Dermis blood vessel endothelial cell (primary cell): ENCODE results near the gene CDH12. TPM values are rescaled to one million over a fixed set of nuclear protein-coding genes. Genes with fewer than 3 reads are reported as not detected.
"Not testable (repeated sequence)": the region's sequence is repeated elsewhere in the genome, so short reads cannot be mapped to it uniquely, and the experiment has no call there.

Experiments used
- DNase-seq: peaks from one replicate; pipeline ENCODE4 v3.0.0; 2010
- total RNA-seq: library from RNA; depleted of rRNA; stranded (reverse); fragments of >200 nt; gene quantifications from 2 replicates; pipeline ENCODE4 v1.2.3, GENCODE V29; 2014

Gene CDH12
- total RNA-seq: not detected in 2 replicates

DNA sequence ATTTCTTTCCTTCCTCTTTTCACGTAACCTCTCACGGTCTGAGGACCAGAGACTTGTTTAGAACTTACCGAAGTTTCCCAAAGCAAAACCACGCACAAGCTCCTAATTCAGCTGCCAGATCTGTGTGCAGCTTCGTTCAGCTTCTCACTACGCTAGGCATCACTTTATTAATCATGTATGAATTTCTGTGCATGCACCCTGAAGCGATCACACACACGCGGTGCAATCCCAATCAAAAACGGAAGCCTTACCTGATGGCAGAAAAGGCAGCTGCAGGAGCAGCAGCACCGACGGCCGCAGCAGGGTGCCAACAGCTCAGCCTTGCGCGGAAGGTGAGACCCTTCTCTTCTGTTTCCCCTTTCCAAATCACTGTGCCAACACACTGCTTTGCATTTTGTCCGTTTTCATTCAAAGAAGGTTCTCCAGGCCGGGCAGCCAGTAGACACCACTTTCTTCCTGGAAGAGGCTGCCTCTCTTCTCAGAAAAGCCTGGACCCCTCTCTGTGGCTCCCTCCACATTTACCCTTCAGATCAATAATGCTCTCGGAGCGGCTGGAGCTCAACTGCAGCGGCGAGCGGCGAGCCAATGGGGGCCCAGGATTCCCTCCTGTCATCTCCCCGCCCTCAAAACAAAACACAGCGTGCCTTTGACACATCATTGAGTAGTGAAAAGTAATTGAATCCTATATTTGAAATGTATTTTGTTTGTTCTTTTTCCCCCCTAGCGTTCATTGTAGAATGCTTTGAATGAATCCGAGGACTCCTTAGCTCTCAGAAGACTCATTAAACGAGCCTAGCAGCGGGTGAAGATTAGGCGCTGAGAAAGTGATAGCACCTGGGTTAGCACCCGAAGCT lies at the start of gene CDH12:
Gene CDH12, minus strand, starts transcription at position 538 of the 854 bp plus-strand sequence.
- DNase-seq: no peak

- DNase-seq: no peak
Observed at GRCh38 chr5:22901885-22902284, 48.7 kb upstream of the CDH12 start.

DNA sequence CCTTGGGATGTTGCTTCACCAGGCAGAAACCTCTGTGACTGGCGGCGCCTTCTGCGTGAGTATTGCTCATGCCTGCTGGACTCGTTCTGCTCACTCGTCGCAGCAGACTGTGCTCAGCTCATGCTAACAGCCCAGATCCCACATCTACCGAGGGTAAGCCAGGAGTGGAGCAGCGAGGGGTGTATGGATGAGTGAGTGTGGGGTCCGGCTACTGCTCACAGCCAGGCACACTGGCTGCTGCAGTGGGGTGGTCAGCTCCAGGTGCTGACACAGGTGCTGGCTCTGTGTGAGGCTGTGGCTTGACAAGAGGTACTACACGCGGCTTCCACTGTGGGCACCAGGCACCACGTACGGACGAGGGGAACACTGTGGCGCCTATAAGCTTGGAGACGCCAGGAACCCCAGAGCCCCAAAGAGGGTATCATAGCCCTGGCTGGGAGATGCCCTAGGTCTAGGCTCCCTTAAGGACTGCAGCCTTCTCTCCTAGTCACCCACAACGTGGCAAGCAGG lies 47.7 kb upstream of the CDH12 start:
- no peak for DNase-seq

GRCh38 chr5:22899341-22899740 lies 46.2 kb upstream of the CDH12 start:
- no peak for DNase-seq

DNA sequence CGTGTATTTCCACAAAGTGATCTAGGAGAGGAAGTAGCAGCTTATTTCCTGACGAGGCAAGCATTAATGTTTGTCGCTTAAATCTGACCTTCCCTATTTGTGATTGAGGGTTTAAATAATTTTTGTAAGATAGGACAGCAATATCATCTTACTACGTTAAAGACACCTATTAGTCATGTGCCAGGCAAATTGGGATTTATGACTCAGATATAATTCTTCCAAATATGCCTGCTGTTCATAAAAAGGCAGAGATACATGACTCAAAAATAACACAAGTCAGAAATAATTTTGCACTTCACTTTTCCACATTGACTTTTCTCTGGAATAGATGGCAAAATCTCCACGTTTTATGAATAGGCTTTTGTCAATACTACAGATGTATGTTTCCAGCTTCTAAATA lies 43.0 kb upstream of the CDH12 start:
- no peak for DNase-seq

- no peak for DNase-seq
Observed at GRCh38 chr5:22892441-22892840, 39.3 kb upstream of the CDH12 start.

DNA sequence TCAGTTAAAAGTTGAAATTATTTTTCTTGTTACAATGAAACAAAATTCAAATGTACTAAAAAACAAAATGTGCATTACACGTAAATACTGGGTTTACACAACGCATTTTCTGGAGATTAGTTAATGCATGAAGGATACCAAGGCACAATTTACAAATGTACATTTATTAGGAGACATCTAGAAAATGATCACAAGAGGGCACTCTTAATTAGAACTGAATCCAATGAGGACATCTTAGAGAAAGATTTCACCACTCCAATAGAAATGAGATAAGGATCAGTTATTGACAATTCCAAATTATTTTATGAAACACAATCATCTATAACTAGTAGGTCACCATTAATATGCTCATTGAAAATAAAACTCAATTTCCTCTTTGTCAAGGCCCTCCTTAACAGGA lies 36.6 kb upstream of the CDH12 start:
- DNase-seq: no peak

DNA sequence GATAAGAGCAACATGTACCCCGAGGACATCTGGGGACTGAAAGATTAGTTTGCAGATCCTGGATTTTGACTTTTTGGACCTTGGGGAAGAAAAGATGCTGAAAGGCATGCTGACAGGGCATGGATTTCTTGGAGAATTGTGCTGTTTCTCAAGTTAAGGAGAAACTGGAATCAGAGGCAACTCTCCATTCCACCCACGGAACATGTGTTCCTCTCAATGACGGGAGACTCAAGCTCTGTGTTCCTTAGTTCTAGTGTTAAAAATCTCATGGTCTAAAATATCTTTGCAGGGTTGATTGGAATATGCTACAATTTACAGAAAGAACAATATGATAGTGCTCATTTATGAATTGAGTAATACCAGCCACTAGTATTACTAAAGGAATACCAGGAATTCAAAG lies 34.4 kb upstream of the CDH12 start:
- DNase-seq: no peak

DNA sequence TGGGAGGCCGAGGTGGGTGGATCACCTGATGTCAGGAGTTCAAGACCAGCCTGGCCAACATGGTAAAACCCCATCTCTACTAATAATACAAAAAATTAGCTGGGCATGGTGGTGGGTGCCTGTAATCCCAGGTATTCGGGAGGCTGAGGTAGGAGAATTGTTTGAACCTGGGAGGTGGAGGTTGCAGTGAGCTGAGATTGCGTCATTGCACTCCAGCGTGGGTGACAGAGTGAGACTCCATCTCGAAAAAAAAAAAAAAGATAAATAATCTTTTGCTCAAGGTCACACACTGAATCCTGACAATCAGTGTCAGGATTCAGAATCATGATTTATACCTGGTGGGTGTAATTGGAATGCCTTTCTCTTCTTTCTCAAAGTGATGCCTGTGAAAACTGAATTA lies 5.8 kb upstream of the CDH12 start:
- DNase-seq: not testable (repeated sequence)

- no peak for DNase-seq
Observed at GRCh38 chr5:22855824-22856223, 2.7 kb upstream of the CDH12 start.

DNA sequence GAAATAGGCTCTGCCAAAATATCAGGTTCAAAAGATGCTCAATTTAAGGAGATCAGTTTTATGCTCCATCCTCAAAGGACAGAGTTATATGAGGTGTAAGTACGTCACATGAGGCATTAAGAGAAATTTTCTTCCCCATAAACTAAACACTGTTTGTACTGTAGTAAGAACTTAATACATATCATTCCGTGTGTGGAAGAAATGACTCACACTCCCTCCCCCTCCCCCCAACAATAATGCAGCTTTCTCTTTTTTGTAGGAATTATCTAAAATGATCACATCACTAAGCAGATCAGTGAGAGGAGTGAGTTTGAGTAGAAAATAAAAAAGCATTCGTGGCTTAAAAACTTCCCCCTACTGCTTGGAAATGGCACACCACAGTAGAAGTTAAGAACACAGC lies 2.2 kb downstream of the CDH12 start:
- DNase-seq: no peak

- DNase-seq: no peak
Observed at GRCh38 chr5:22846693-22847092, 6.5 kb downstream of the CDH12 start.

DNA sequence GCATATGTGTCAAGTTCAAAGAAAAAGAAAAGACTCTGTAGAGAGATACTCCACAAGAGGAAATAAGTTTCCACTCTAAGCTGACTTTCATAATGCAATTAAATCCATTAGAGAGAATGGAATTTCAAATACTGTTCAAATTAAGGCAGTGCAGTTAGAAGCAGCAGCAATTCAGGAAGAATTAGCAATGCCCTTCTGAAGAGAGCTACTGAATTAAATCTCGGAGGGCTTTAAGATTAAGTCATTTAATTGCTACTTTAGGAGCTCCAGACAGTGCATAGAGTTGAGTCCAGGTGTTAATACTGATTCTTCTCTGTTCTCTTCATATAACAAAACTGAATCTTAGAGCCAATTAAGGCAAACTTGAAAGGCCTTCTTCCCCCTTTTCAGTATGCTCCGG lies 8.5 kb downstream of the CDH12 start:
- no peak for DNase-seq

- DNase-seq: no peak
Observed at GRCh38 chr5:22844155-22844554, 9.0 kb downstream of the CDH12 start.

- no peak for DNase-seq
Observed at GRCh38 chr5:22842574-22842973, 10.6 kb downstream of the CDH12 start.

- DNase-seq: no peak
Observed at GRCh38 chr5:22837803-22838202, 15.3 kb downstream of the CDH12 start.

DNA sequence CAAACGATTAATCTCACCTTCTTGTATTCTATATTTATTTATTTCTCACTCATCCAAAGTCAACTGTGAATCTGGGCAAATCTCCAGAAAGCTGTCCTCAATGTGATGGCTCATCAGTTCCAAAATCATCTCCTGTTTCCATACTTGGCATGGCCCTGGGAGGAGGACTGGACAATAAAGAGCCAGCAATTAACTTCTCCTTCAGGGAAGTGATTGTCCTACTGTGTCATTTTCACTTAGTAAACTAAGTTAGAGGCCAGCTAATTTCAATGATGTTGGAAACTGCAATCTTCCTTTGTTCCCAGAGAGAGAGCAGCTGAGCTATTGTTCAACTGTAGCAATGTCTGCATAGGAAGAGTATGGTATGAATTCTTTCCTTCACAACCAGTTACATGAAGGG lies 17.5 kb downstream of the CDH12 start:
- no peak for DNase-seq

DNA sequence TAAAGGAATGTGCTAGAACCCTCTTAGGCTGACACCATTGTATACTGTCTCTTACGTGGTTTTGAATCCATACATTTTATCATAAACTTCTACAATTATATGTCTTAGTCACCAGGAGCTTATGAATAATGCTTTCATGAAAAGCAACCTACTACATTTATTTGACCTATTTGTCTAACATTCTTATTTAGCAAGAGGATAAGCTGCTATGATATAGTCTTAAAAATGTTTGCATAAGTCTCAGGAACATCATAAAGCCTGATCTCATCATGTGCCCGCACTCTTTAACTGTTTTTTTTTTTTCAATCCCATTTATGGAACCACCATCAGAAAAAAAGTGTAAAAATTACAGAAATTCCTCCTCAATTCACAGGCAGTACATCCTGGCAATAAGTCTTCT lies 59.7 kb downstream of the CDH12 start:
- no peak for DNase-seq

DNA sequence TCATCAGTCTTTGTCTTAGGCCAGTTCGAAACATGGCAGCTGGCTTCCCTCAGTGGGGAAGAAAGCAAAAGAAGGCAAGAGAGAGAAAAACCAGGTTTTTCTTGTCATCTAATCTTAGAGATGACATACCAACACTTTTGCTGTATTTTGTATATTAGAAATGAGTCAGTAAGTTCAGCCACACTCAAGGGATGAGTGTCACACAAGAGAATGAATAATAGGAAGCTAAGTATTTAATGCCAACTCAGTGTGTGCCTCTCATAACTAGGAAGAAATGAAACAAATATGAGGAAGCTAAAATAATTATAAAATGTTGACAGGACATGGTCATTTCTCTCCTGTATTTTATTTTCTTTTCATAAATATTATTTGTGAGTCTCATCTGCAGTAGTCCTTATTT lies 65.3 kb downstream of the CDH12 start:
- DNase-seq: no peak

- no peak for DNase-seq
Observed at GRCh38 chr5:22787398-22787797, 65.7 kb downstream of the CDH12 start.

DNA sequence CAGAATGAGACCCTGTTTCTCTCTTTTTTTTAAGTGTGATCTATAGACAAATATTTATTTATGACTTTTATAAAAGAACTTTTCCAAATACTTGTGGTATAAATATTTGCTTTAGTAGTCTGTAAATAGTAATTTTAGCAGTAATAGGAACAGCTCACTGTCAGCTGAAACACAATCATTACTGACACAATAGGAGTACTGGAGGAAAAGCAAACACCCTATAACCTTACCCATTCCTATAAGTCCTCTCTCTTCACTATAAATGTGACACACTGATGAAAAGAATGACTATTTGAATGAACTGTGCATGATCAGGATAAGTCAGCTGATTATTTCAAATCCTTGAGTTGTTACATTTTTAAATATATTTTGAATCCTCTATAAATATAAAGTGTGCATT lies 72.4 kb downstream of the CDH12 start:
- DNase-seq: no peak

DNA sequence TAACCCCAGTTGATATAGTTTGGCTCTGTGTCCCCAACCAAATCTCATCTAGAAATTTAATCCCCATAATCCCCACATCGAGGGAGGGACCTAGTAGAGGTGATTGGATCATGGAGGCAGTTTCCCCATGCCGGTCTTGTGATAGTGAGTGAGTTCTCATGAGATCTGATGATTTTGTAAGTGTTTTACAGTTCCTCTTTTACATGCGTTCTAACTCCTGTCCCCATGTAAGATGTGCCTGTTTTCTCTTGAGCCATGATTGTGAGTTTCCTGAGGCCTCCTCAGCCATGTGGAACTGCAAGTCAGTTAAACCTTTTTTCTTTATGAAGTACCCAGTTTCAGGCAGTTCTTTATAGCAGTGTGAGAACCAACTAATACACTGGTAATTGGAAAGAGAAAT lies 73.6 kb downstream of the CDH12 start:
- DNase-seq: no peak

GRCh38 chr5:22776285-22776684 lies 76.9 kb downstream of the CDH12 start:
- DNase-seq: no peak

DNA sequence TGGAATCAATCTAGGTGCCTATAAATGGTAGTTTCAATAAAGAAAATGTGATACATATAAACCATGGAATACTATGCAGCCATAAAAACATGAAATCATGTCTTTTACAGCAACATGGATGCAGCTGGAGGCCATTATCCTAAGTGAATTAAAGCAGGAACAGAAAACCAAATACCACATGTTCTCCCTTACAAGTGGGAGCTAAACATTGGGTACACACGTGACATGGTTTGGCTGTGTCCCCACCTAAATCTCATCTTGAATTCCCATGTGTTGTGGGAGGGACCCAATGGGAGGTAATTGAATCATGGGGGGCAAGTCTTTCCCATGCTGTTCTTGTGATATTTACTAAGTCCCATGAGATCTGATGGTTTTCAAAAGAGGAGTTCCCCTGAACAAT lies 78.9 kb downstream of the CDH12 start:
- not testable (repeated sequence) for DNase-seq

DNA sequence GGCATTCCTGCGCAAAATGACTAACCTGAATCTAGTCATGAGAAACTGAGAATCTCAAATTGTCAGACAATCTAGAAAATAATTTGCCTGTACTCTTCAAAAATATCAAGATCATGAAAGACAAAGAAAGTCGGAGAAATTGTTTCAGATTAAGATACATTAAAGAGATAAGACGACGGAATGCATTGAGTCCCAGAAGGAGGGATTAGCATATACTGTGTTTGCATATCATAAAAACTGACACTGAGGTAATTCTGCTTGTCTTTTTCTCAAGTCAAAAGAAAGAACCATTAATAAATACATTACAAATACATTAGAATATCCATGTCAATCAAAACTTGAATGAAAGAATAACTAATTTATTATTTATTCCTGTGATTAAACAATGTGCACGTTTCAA lies 88.4 kb downstream of the CDH12 start:
- DNase-seq: no peak
